Karpas-422 (cell line): Measurements from ENCODE around the gene SHISA6. TPM values are rescaled to one million over a fixed set of nuclear protein-coding genes. Genes with fewer than 3 reads are reported as not detected.

Source experiments
- DNase-seq: peaks from one replicate; pipeline ENCODE4 v3.0.0-alpha.2; 2015
- H2AFZ ChIP-seq: fragments of 200-600 bp; sonication (generic); 2 replicates; pipeline ENCODE4 v1.6.1; 2014; ENCODE audit warnings: antibody characterized with exemption, low read length, mixed read lengths
- H3K27ac ChIP-seq: fragments of 200-600 bp; sonication (generic); 2 replicates; pipeline ENCODE4 v1.5.1; 2014; ENCODE audit warnings: mild to moderate bottlenecking, low read length, moderate library complexity
- H3K27me3 ChIP-seq: fragments of 200-600 bp; sonication (generic); 2 replicates; pipeline ENCODE4 v1.6.1; 2014; ENCODE audit warnings: low read length, mixed read lengths
- H3K36me3 ChIP-seq: fragments of 200-600 bp; sonication (generic); 2 replicates; pipeline ENCODE4 v1.6.1; 2014; ENCODE audit warnings: low read length, mixed read lengths; ENCODE audit not compliant: insufficient read depth
- H3K4me1 ChIP-seq: fragments of 200-600 bp; sonication (generic); 2 replicates; pipeline ENCODE4 v1.6.1; 2014; ENCODE audit warnings: mild to moderate bottlenecking, low read length, mixed read lengths
- H3K4me2 ChIP-seq: fragments of 200-600 bp; sonication (generic); 2 replicates; pipeline ENCODE4 v1.6.1; 2014; ENCODE audit warnings: low read length, low read depth, mild to moderate bottlenecking; ENCODE audit not compliant: poor library complexity, severe bottlenecking
- H3K4me3 ChIP-seq: fragments of 200-600 bp; sonication (generic); 2 replicates; pipeline ENCODE4 v1.5.1; 2014; ENCODE audit warnings: mild to moderate bottlenecking, antibody characterized with exemption, low read length, mixed read lengths
- H3K79me2 ChIP-seq: fragments of 200-600 bp; sonication (generic); 2 replicates; pipeline ENCODE4 v1.6.1; 2014; ENCODE audit warnings: mild to moderate bottlenecking, low read length, mixed read lengths
- H3K9ac ChIP-seq: fragments of 200-600 bp; sonication (generic); 2 replicates; pipeline ENCODE4 v1.6.0; 2014; ENCODE audit warnings: low read length
- H3K9me2 ChIP-seq: fragments of 200-600 bp; sonication (generic), shearing (Covaris generic); replicated peaks from 2 replicates; pipeline ENCODE4 v1.6.0; 2014; ENCODE audit warnings: mild to moderate bottlenecking, low read length, moderate library complexity; ENCODE audit not compliant: insufficient read depth
- H3K9me3 ChIP-seq: fragments of 300-700, 200-600 bp; sonication (generic); 2 replicates; pipeline ENCODE4 v1.6.1; 2014; ENCODE audit warnings: low read length, mixed read lengths
- H4K20me1 ChIP-seq: fragments of 200-600 bp; sonication (generic); 2 replicates; pipeline ENCODE4 v1.6.1; 2014; ENCODE audit warnings: mild to moderate bottlenecking, antibody characterized with exemption, low read length, low read depth; ENCODE audit not compliant: insufficient read depth
- total RNA-seq: library from RNA; depleted of rRNA; stranded (reverse); fragments of >200 nt; shearing (Covaris generic); gene quantifications from 2 replicates; pipeline ENCODE4 v1.2.3, GENCODE V29; 2014; ENCODE audit warnings: low replicate concordance

The SHISA6 gene
- total RNA-seq, 1 experiment from 2014 or later, result not detected

GRCh38 chr17:11545002-11545401, 304.0 kb downstream of the SHISA6 start:
- Histone ChIP-seq H3K79me2 (no peaks in the 10 kb centered on the region), H3K4me3 (no peak overlapping the region), H4K20me1 (no peaks in the 10 kb centered on the region), H3K9me3 (no peaks in the 10 kb centered on the region; the same call in 1 of the 2 replicates), H3K36me3 (no peaks in the 10 kb centered on the region), H3K9ac (no peak overlapping the region), H3K27me3 (no peaks in the 10 kb centered on the region), H3K4me2 (no peak overlapping the region), H2AFZ (no peak overlapping the region), H3K27ac (no peak overlapping the region), H3K9me2 (no peaks in the 10 kb centered on the region), H3K4me1 (no peaks in the 10 kb centered on the region)
- DNase-seq, result no peak

DNA sequence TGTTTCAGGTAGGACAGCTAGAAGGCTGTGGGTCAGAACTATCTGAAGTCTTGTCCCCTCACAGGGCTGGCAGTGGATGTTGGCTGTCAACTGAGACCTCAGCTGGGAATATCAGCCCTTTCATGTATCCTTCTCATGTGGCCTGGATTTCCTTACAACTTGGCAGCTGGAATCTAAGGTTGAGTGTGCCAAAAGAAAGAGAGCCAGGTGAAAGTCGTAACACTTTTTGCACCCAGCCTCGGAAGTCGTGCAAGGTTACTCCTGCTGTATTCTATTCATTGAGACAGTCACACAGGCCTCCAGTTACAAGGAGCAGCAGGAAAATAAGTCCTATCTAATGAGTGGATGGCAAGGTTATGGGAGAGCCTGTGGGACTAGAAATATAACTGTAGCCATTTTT, 304.7 kb downstream of the SHISA6 start:
- Histone ChIP-seq H3K9me3 (no peaks in the 10 kb centered on the region; the same call in 1 of the 2 replicates), H3K27me3 (no peaks in the 10 kb centered on the region)

DNA sequence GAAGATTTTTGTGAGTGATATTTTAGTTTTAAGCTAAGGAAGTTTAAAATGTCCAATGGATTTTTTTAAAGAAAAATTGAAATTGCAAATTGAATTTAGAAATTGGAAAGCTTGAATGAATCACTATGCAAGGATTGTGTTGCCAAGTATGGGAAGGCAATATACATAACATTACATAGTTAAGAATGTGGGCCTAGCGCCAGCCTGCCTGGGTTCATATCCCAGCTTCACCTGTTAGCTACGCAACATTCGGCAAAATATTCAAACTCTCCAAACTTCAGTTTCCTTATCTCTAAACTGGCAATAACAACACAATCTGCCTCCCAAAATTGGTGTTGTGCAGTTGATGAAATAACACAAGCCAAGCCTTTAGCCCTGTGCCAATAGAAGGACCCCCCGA, 306.8 kb downstream of the SHISA6 start:
- no peaks in the 10 kb centered on the region for H3K4me1 ChIP-seq
- no peak overlapping the region for H3K4me3 ChIP-seq
- no peaks in the 10 kb centered on the region for H3K36me3 ChIP-seq
- no peaks in the 10 kb centered on the region for H4K20me1 ChIP-seq
- DNase-seq, result no peak
- 0 out of 2 replicates have a peak, but pooled peaks cover 4% of the 10 kb centered on the region for H3K27me3 ChIP-seq
- no peak overlapping the region for H3K9ac ChIP-seq
- H3K9me2 ChIP-seq, result no peaks in the 10 kb centered on the region
- H3K27ac ChIP-seq, result no peak overlapping the region
- H3K4me2 ChIP-seq, result no peak overlapping the region
- no peaks in the 10 kb centered on the region for H3K79me2 ChIP-seq
- H3K9me3 ChIP-seq, result no peaks in the 10 kb centered on the region
- no peak overlapping the region for H2AFZ ChIP-seq

More for the DNA sequence above, 304.7 kb downstream of the SHISA6 start:
- DNase-seq, result no peak
- H3K9me2 ChIP-seq, result no peaks in the 10 kb centered on the region
- H3K9ac ChIP-seq, result no peak overlapping the region
- no peaks in the 10 kb centered on the region for H3K36me3 ChIP-seq
- H2AFZ ChIP-seq, result no peak overlapping the region
- no peak overlapping the region for H3K4me3 ChIP-seq
- H3K79me2 ChIP-seq, result no peaks in the 10 kb centered on the region
- H3K27ac ChIP-seq, result no peak overlapping the region
- H3K4me1 ChIP-seq, result no peaks in the 10 kb centered on the region
- no peaks in the 10 kb centered on the region for H4K20me1 ChIP-seq
- no peak overlapping the region for H3K4me2 ChIP-seq

- Histone ChIP-seq H3K9me2 (no peaks in the 10 kb centered on the region), H2AFZ (no peak overlapping the region), H3K79me2 (no peaks in the 10 kb centered on the region), H3K27me3 (0 out of 2 replicates have a peak, but pooled peaks cover 4% of the 10 kb centered on the region), H3K4me3 (no peak overlapping the region), H3K9me3 (no peaks in the 10 kb centered on the region), H3K4me2 (no peak overlapping the region), H3K36me3 (no peaks in the 10 kb centered on the region), H3K27ac (no peak overlapping the region), H3K4me1 (no peaks in the 10 kb centered on the region), H4K20me1 (no peaks in the 10 kb centered on the region), H3K9ac (no peak overlapping the region)
- no peak for DNase-seq
These were observed 307.4 kb downstream of the SHISA6 start for GRCh38 chr17:11548398-11548797.

GRCh38 chr17:11550431-11550830, 309.4 kb downstream of the SHISA6 start:
- no peak overlapping the region for H3K4me3 ChIP-seq
- H3K27me3 ChIP-seq, result 0 out of 2 replicates have a peak, but pooled peaks cover 4% of the 10 kb centered on the region
- H2AFZ ChIP-seq, result no peak overlapping the region
- H3K9ac ChIP-seq, result no peak overlapping the region
- no peaks in the 10 kb centered on the region for H3K36me3 ChIP-seq
- H3K4me1 ChIP-seq, result no peaks in the 10 kb centered on the region
- no peak overlapping the region for H3K4me2 ChIP-seq
- no peak overlapping the region for H3K27ac ChIP-seq
- no peaks in the 10 kb centered on the region for H3K79me2 ChIP-seq
- no peaks in the 10 kb centered on the region for H4K20me1 ChIP-seq
- H3K9me2 ChIP-seq, result no peaks in the 10 kb centered on the region
- no peak for DNase-seq
- no peaks in the 10 kb centered on the region for H3K9me3 ChIP-seq

GRCh38 chr17:11551442-11551841, 310.4 kb downstream of the SHISA6 start:
- Histone ChIP-seq H3K79me2 (no peaks in the 10 kb centered on the region), H3K9me2 (no peaks in the 10 kb centered on the region), H3K27me3 (0 out of 2 replicates have a peak, but pooled peaks cover 4% of the 10 kb centered on the region), H2AFZ (no peak overlapping the region), H3K4me2 (no peak overlapping the region), H4K20me1 (no peaks in the 10 kb centered on the region), H3K27ac (no peak overlapping the region), H3K9ac (no peak overlapping the region), H3K36me3 (no peaks in the 10 kb centered on the region), H3K4me1 (no peaks in the 10 kb centered on the region), H3K4me3 (no peak overlapping the region), H3K9me3 (no peaks in the 10 kb centered on the region)
- DNase-seq, result no peak

DNA sequence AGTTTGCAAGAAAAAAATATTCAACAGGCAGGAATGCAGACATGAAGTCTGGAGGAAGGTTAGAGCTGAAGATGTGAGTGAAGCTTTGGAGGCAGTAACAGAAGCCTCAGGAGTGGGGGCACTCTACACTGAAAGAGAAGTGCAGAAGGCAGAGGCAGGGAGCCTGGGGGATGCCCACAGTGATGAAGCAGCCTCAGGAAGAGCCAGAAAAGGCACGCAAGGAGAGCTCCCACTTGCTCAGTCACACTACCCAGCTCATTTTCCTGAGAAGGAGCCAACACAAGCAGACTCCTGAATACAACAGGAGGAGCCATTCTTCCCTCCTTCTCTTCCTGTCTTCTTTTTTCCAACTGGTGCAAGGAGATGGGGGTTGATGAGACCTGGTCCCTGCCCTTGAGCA, 312.1 kb downstream of the SHISA6 start:
- 0 out of 2 replicates have a peak, but pooled peaks cover 4% of the 10 kb centered on the region for H3K27me3 ChIP-seq
- no peak overlapping the region for H2AFZ ChIP-seq
- H3K4me2 ChIP-seq, result no peak overlapping the region
- no peak overlapping the region for H3K4me3 ChIP-seq
- no peaks in the 10 kb centered on the region for H3K79me2 ChIP-seq
- no peaks in the 10 kb centered on the region for H3K9me2 ChIP-seq
- no peak overlapping the region for H3K9ac ChIP-seq
- no peak overlapping the region for H3K27ac ChIP-seq
- no peaks in the 10 kb centered on the region for H3K4me1 ChIP-seq
- DNase-seq, result no peak
- H3K9me3 ChIP-seq, result no peaks in the 10 kb centered on the region
- H4K20me1 ChIP-seq, result no peaks in the 10 kb centered on the region
- no peaks in the 10 kb centered on the region for H3K36me3 ChIP-seq

- no peaks in the 10 kb centered on the region for H3K79me2 ChIP-seq
- H3K27ac ChIP-seq, result no peak overlapping the region
- H3K4me1 ChIP-seq, result no peaks in the 10 kb centered on the region
- DNase-seq, result no peak
- H3K36me3 ChIP-seq, result no peaks in the 10 kb centered on the region
- no peak overlapping the region for H3K4me2 ChIP-seq
- no peaks in the 10 kb centered on the region for H3K9me3 ChIP-seq
- H3K9me2 ChIP-seq, result no peaks in the 10 kb centered on the region
- H3K27me3 ChIP-seq, result 0 out of 2 replicates have a peak, but pooled peaks cover 4% of the 10 kb centered on the region
- H3K9ac ChIP-seq, result no peak overlapping the region
- no peak overlapping the region for H2AFZ ChIP-seq
- H3K4me3 ChIP-seq, result no peak overlapping the region
- no peaks in the 10 kb centered on the region for H4K20me1 ChIP-seq
These were observed 313.0 kb downstream of the SHISA6 start for GRCh38 chr17:11554042-11554441.

GRCh38 chr17:11554542-11554941, 313.5 kb downstream of the SHISA6 start:
- no peaks in the 10 kb centered on the region for H3K9me3 ChIP-seq
- H3K27me3 ChIP-seq, result 0 out of 2 replicates have a peak, but pooled peaks cover 4% of the 10 kb centered on the region
- no peak overlapping the region for H3K4me3 ChIP-seq
- H3K36me3 ChIP-seq, result no peaks in the 10 kb centered on the region
- H3K79me2 ChIP-seq, result no peaks in the 10 kb centered on the region
- no peak overlapping the region for H3K27ac ChIP-seq
- no peak for DNase-seq
- H3K4me1 ChIP-seq, result no peaks in the 10 kb centered on the region
- H2AFZ ChIP-seq, result no peak overlapping the region
- H3K9me2 ChIP-seq, result no peaks in the 10 kb centered on the region
- no peak overlapping the region for H3K9ac ChIP-seq
- H4K20me1 ChIP-seq, result no peaks in the 10 kb centered on the region
- H3K4me2 ChIP-seq, result no peak overlapping the region
